ENCODE results near the gene PBOV1.

The PBOV1 gene

DNA sequence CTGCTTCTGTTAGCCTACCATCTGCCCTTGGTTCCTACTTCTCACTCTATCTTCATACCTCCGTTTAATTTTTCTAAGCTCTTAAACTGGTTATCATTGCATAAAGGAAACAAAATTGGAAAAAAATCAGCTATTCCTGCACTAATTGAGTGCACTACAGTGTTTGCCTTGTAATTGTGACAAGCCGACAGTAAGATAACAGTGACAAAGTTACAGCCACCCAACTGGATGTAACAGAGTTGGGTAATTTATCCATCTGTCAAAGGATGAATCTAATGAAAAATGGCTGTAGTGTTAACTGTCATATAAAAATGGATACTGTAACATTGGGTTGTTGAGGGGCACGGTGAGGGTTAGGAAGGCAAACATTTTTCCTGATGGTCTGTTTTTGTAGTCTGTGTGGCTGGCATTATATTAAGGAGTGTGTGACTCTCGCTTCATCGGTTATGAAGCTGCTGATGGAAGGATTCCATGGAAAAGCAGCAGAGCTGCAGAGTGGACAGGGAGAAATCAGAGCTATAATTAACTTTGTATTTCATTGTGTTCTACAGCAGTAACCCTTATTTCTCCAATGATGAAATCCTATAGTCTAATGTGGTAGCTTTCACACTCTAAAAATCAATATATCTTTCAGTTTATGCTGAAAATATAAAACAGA lies 12.7 kb downstream of the PBOV1 start:
- no peak for DNase-seq (ENCODE audit: low read depth in 1 of 2, low spot score in 1 of 2)

DNA sequence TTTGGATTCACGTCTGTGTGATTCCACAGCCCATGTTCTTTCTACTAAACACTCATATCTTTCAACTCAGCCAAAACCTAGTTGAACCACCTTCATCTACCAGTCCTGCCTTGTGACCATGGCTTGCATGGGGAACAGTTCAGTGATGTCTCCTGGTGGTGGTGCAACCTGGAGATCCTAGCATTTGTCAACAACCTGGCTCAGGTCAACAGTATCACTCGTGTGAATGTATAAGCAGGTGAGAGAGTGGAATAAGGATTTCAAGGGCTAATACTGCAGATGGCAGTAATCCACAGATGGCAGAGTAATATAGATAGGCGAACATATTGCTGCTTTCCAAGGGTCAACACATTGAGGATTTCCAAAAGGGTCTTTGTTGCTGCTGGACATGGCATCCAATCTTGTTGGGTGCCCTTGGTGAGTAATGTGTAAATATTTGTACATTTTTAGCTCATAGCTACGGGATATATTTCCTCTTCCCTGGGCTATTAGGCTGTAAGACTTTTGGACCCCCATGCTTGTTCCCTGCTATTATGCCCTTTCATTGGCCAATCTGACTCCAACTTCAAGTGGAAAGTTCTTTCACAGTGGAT lies 13.4 kb downstream of the PBOV1 start:
- no peak for DNase-seq (ENCODE audit: low read depth in 1 of 2, low spot score in 1 of 2)

DNA sequence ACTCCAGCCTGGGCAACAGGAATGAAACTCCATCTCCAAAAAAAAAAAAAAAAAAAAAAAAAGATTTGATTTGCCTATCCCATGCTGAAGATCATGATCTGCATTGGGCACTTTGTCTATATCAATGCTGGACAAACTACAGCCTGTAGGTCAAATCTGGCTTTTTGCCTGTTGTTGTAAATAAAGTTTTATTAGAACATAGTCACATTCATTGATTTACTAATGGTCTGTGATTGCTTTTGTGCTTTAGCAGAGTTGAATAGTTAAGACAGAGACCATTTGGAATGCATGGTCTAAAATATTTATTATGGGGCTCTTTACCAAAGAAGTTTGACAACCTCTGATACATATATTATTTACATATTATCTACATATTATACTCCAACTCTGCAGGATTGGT lies 14.0 kb downstream of the PBOV1 start:
- DNase-seq (ENCODE audit: low read depth in 1 of 2, low spot score in 1 of 2), result no peak

DNA sequence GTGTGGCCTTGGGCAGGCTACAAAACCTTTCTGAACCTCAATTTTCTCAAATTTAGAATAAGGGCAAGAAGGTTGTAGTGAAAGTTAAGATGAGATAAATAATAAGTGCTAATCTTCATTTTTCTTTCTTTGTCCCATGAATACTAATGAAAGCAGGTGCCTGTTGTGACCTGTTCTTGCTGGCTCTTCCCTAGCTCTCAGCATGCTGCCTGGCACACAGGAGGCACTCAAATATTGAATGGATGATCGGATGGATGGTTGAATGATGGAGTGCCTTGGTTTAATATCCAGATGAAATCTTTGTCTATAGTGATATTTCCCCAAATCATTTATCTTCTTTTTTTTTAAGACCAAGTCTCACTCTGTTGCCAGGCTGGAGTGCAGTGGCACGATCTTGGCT lies 15.0 kb downstream of the PBOV1 start:
- DNase-seq (ENCODE audit: low read depth in 1 of 2, low spot score in 1 of 2), result no peak

DNA sequence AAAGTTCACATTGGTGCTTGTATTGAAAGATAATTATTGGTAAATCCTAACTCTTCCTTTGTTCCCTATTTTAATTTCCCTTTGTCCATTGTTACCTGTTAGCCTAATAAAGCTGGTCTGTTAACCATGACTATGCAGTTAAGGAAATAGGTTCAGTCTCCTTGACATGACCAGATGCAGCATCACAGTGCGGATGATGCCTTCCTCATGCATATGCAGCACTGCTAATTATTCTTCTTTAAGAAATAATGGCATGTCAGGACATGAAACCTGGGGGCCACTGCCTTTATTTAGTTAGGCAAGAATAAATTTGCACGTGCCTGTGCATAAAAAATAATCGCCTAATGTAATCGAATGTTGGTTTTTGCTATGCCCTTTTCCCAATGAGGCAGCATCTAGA lies 16.5 kb downstream of the PBOV1 start:
- no peak for DNase-seq (ENCODE audit: low read depth in 1 of 2, low spot score in 1 of 2)

DNA sequence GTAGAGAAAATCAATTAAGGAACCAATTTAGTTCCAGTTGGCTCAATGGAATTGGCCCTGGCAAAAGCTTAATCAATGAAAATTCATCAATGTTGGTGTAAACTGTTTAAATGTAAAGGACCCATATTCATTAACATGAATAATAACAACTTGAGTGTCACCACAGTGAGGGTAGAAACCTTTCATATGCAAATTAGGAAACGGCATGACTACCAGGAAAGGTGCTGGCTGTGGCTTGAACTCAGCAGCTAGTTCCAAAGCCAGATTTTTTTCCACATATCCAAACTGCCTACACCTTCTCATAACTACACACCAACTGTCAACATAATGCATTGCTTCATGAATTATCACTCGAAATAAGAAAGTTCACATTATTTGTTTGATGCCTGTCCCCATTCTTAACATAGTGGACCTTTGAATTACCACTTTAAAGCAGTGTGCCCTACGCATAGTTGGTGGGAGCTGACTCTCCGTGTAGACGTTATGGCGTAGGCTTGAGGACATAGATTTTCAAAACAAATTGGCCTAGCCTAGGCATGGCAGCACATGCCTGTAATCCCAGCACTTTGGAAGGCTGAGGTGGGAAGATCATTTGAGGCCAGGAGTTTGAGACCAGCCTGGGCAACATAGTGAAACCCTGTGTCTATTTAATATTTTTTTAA lies 19.7 kb downstream of the PBOV1 start:
- DNase-seq (ENCODE audit: low read depth in 1 of 2, low spot score in 1 of 2), result no peak

DNA sequence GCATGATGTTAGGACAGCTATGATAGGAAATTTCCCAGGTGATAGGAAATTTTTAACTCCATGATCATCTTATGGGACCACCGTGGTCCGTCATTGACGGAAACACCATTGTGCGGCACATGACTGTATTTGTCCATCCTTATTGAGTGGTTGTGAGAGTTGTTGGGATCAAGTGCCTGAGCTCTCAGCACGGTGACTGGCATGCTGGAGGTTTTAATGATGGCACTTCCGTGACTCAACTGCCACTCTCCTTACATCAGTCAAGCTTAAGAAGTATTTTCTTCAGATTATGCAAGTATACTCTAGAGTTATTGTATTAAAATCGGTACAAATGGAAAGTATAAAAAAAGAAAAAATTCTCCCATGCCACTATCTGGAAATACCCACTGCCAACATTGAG lies 20.7 kb downstream of the PBOV1 start:
- no peak for DNase-seq (ENCODE audit: low read depth in 1 of 2, low spot score in 1 of 2)

DNA sequence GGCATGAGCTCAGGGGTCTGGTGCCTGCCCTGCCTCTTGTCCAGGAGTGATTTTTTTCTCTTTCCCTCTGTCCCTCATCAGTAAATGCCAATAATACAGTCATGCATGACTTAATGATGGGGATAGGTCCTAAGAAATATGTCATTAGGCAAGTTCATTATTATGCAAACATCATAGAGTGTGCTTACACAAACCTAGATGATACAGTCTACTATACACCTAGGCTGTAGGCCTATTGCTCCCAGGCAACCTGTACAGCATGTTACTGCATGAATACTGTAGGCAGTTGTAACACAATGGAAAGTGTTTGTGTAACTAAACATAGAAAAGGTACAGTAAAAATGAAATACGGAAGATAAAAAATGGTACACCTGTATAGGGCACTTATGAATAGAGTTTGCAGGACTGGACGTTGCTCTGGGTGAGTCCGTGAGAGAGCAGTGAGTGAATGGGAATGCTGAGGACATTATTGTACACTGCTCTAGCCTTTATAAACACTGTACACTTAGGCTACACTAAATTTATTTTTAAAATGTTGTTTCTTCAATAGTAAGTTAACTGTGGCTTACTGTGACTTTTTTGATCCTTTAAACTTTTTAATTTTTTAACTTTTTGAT lies 22.1 kb downstream of the PBOV1 start:
- no peak for DNase-seq (ENCODE audit: low read depth in 1 of 2, low spot score in 1 of 2)

DNA sequence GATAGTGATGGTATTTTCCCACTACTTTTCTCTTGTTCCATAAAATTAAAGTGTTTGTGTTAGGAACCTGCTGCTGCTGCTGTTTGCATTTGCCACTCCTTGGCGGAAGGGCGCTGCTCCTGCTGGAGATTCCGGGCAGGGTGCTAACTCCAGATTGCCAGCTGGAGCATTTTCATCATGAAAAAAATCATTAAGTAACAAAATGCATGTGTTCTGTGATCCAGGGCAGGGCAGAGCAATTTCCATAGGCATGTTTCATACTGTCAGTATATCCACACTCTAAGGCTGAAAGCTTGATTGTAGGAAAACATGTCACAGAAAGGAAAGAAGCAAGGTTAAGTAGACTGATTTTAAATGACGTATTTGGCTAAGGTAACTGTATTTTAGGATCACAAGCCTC lies 24.0 kb downstream of the PBOV1 start:
- DNase-seq (ENCODE audit: low read depth in 1 of 2, low spot score in 1 of 2), result no peak

DNA sequence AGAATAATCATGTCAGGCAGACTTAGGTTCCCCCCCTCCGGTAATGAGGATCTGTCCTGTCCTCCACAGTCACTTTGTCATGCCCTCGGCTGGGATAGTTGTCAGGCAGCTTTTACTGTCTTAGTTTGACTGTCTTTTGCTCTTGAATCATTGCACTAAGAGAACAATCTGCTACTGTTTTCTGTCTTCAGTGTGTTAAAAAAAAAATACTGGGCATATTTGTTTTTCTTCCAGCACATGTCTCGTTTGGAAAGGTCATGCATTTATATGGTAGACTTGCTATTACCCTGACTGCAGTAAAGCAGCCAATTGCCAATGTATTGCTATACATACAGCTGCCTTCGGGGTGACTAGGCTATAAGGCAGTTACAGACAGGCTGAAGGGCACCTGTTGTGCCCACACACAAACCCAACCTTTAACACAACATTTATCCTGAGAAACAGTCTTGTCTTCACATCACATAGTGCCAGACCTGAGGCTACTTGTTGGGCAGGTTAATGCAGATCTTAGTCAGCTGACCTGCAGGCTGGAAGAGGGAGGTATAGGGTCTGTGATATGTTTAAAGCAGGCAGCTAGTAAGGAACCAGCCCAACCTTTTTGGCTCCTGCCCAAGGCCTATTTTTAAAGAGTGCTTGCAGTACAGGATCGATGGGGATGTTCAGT lies 29.9 kb downstream of the PBOV1 start:
- DNase-seq (ENCODE audit: low read depth in 1 of 2, low spot score in 1 of 2), result no peak

DNA sequence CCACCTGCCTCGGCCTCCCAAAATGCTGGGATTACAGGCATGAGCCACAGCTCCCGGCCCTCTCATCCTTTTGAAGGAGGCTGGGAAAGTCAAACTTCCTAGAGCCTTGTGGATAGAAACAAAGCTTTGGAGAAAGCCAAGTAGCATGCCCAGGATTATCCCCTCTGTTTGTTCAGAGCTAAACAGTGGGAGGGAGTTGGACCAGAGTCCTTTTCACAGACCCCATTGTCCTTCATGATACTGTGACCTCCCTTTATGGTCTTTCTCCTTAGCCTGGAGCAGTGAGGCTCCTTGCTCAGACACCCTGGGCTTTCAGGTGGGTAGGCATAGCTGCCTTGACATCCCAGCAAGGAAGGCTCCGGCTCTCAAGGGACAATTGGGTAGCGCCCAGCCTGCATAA lies 31.1 kb downstream of the PBOV1 start:
- DNase-seq (ENCODE audit: low read depth in 1 of 2, low spot score in 1 of 2), result no peak

DNA sequence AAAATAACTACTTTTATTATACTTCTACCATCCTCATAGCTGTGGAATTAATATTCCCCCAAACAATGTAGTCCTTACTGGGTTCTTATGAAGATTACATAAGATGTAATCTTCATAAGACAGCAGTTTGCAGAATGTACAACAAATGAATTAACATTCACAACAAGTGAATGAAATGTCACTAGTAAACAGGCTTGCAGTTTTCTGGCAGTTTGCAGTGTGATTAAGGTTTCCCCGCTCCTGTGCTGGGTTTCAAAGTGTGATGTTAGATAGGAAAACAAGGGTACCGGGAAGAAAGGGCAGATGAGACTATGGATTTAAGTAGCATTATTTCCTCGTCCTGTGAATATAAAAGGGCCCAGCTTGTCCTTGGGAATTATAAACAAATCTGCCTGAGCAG lies 34.1 kb downstream of the PBOV1 start:
- DNase-seq (ENCODE audit: low read depth in 1 of 2, low spot score in 1 of 2), result no peak

DNA sequence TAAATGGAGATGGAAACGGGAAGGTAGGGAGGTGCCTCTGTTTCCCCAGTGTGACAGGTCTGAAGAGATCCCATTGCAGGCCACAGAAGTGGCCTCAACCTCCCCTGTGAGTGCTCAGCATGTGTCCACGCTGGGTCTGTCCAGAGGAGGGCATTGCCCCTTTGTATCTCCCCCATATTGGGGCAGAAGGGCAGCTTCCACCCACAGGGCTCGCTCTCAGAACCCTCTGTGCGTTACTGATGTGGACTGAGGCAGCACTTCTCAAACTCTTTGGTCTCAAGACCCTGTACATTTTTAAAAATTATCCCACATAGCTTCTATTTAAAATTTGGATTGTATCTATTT lies 34.5 kb downstream of the PBOV1 start:
- DNase-seq (ENCODE audit: low read depth in 1 of 2, low spot score in 1 of 2), result no peak

DNA sequence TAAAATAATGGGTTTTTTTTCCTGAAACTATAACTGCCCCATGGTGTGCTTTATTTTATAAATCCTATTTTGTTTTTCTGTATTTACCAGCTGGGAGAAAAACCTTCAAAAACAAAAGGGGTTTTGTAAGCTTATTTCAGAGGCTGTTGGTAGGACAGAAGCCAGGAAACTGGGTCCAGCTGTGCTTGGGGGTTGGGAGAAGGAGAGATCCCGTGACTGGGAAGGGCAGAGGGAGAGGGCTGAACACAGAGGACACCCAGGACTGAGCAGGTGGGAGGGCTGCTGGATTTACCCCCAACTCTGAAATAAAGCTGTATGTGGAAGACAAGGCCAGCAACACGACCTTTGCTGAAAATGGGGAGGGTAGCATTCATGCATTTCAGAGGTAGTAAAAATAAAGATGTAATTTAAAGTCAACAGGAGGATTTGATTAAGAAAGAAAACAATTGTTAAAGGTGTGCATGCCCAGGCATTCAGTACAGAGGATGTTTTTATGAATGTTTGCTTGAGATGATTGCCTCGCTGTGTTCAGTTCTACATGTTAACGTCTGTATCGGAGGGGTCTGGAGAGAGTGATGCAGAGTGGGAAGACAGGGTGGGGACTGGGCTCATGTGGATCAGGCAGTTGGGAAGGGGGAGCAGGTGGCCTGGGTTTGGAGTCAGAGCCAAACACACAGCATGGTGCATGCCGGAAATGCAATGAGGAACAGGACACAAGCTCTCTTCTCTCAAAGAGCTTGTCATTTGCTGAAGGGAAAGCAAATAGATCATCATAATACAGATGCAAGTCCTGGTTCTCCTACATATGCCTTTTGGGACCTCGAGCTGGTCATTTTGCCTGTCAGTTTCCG lies 35.1 kb downstream of the PBOV1 start:
- DNase-seq (ENCODE audit: low read depth in 1 of 2, low spot score in 1 of 2), result no peak

DNA sequence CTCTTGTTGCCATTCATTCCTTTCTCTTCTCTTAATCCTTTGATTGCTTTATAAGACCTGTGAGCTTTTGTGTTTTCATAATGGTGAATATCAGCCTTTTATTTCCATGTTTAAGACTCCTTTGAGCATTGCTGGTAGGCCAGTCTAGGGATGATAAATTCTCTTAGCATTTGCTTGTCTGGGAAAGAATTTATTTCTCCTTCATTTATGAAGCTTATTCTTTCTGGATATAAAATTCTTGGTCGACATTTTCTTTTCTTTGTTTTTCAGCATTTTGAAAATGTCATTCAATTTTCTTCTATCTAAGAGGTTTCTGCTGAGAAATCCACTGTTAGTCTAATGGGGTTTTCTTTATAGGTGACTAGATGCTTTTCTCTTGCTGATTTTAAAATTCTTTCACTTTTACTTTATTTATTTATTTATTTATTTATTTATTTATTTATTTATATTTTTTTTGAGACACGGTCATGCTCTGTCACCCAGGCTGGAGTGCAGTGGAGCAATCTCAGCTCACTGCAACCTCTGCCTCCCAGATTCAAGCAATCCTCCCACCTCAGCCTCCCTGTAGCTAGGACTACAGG lies 41.5 kb downstream of the PBOV1 start:
- no peak for DNase-seq (ENCODE audit: low read depth in 1 of 2, low spot score in 1 of 2)

DNA sequence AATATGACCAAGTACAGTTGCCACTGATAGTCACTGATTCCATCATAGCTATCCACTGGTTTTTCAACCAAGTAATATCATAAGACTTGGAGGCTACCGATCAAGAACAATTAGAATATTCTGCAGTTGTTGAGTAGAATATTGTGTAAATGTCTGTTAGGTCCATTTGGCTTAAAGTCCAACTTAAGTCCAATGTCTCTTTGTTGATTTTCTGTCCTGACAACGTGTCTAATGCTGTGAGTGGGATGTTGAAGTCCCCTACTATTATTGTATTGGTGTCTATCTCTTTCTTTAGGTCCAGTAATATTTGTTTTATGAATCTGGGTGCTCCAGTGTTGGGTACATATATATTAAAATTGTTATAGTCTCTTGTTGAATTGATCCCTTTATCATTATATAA lies 42.7 kb downstream of the PBOV1 start:
- no peak for DNase-seq (ENCODE audit: low read depth in 1 of 2, low spot score in 1 of 2)

All from stimulated activated CD4-positive, alpha-beta T cell treated with anti-CD3 and anti-CD28 coated beads, Interleukin-15, amount 100 ng/mL, for 1 hour (primary cell).